Measurements from ENCODE around the gene GPR45. TPM values are rescaled to one million over a fixed set of nuclear protein-coding genes. Genes with fewer than 3 reads are reported as not detected.
A peak's percentile ranks its signal among the peaks of the same experiment; 100 is the strongest.

The GPR45 gene
- total RNA-seq, 4 donors from 2014 or later = not detected

DNA sequence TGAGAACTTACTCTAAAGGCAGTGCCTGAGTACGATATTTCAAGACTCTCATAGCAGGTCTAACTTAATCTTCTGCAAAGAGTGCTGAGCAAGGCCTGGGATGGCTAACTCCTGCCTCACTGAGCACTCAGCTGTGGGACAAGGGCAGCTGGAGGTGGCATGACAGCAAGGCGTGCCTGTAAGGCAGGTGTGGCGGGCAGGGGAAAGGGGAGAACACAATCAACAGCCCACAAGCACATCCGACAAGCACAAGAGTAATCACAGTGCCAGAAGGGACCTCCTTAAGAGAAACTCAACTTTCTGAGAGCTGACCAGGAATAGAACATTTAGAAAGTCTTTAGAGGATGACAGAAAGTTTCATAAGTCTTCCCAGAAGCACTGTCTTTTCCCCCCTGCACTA is 42.0 kb downstream of the GPR45 start:
- DNase-seq (ENCODE audit: low spot score in 2 of 2) = no peak
- TF ChIP-seq EP300 (IDR thresholded peaks at IDR 0.05) (no peak), POLR2A (IDR thresholded peaks at IDR 0.05) (no peak)
- TF ChIP-seq, protein P1, sequence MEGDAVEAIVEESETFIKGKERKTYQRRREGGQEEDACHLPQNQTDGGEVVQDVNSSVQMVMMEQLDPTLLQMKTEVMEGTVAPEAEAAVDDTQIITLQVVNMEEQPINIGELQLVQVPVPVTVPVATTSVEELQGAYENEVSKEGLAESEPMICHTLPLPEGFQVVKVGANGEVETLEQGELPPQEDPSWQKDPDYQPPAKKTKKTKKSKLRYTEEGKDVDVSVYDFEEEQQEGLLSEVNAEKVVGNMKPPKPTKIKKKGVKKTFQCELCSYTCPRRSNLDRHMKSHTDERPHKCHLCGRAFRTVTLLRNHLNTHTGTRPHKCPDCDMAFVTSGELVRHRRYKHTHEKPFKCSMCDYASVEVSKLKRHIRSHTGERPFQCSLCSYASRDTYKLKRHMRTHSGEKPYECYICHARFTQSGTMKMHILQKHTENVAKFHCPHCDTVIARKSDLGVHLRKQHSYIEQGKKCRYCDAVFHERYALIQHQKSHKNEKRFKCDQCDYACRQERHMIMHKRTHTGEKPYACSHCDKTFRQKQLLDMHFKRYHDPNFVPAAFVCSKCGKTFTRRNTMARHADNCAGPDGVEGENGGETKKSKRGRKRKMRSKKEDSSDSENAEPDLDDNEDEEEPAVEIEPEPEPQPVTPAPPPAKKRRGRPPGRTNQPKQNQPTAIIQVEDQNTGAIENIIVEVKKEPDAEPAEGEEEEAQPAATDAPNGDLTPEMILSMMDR (IDR thresholded peaks at IDR 0.05) = no peak
- Histone ChIP-seq H3K4me3 (no peak overlapping the region), H3K27ac (no peak overlapping the region), H3K9me3 (no peaks in the 10 kb centered on the region), H3K4me1 (no peaks in the 10 kb centered on the region), H3K27me3 (no peaks in the 10 kb centered on the region), H3K36me3 (peaks cover 0 to 99% (median 11%) of the 10 kb centered on the region in 3 donors)
- WGBS, 2 donors = 87 to 94% methylated on average over 4 of the region's 4 CpGs

DNA sequence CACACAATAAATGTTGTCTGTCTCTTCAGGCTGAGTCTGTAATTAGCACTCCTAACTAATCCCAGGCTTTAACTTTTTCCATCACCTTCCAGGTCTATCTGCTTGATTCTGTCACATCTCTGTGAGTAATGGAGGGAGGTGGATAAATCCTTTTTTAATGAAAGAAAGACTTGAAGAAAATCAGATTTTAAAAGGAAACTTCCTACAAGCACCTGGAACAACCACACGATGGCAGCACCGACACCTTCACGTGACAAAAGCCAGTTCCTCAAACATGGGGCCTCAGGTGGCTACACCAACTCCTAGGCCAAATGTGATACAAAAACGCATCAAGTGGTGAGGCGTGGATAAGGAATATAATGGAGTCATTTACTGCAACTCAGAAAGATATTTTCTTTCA is 46.1 kb downstream of the GPR45 start:
- no peak for DNase-seq (ENCODE audit: low spot score in 2 of 2)
- no peak for TF ChIP-seq EP300 (IDR thresholded peaks at IDR 0.05)
- TF ChIP-seq, protein P1 (IDR thresholded peaks at IDR 0.05) = peak in 2 of 5 experiments; percentile 23 to 27
- H3K27me3 ChIP-seq = no peaks in the 10 kb centered on the region
- WGBS, 2 donors = 57 to 63% methylated on average over 5 of the region's 5 CpGs
- H3K9me3 ChIP-seq = no peaks in the 10 kb centered on the region
- H3K4me1 ChIP-seq = no peaks in the 10 kb centered on the region
- H3K27ac ChIP-seq = no peak overlapping the region
- no peak overlapping the region for H3K4me3 ChIP-seq
- peaks cover 0 to 90% (median 8%) of the 10 kb centered on the region in 3 donors for H3K36me3 ChIP-seq

DNA sequence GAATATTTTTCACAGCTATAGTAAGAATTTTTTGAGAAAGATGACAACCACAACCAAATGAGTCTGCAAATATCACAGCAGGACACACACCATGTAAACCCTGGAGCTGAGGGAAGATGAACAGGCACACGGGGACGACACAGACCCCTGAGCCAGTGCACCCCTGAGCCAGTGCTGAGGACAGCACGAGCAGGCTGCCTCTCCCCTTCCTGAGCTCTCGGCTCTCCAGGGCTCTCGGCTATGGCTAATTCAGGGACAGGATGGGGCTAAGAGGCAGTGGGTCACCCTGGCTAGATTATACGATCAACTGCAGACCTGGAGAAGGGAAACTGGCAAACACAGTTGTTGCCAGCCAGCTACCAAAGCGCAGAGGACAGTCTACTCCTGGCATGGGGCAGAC is 46.6 kb downstream of the GPR45 start:
- WGBS, 2 donors = 89 to 100% methylated on average over 5 to 7 of the region's 7 CpGs
- TF ChIP-seq EP300 (IDR thresholded peaks at IDR 0.05) (no peak), POLR2A (IDR thresholded peaks at IDR 0.05) (no peak)
- TF ChIP-seq, protein P1 (IDR thresholded peaks at IDR 0.05) = no peak
- peaks cover 0 to 86% (median 8%) of the 10 kb centered on the region in 3 donors for H3K36me3 ChIP-seq

DNA sequence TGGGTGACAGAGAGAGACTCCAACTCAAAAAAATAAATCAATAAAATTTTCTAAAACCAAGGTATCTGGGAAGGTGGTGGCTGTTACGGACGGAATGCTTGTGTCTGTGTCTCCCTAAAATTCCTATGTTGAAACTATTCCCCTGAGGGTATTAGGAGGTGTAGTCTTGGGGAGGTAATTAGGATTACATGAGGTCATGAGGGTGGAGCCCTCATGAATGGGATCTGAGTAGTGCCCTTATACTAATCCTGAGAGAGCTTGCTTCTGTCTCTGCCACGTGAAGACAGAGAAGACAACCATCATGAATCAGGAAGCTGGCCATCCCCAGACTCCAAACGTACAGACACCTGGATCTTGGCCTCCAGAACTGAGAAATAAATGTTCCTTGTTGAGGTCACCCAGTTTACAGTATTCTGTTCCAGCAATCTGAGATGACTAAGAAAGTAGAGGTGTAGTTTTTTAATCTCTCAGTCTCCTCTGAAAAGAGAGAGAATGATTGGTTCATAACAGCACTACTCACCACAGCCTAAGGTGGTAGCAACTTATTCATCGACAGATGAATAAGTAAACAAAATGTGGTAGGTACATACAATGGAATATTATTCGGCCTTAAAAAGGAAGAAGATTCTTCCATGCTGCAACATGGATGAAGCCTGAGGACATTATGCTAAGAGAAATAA is 49.6 kb downstream of the GPR45 start:
- 94 to 96% methylated on average over 6 of the region's 6 CpGs for WGBS, 2 donors
- Histone ChIP-seq H3K4me1 (peaks cover 0 to 12% (median 2%) of the 10 kb centered on the region in 4 donors), H3K9me3 (no peaks in the 10 kb centered on the region), H3K36me3 (peaks cover 0 to 80% (median 8%) of the 10 kb centered on the region in 3 donors), H3K27ac (no peak overlapping the region), H3K4me3 (no peak overlapping the region), H3K27me3 (no peaks in the 10 kb centered on the region)
- DNase-seq (ENCODE audit: low spot score in 2 of 2) = no peak
- TF ChIP-seq POLR2A (IDR thresholded peaks at IDR 0.05) (no peak), EP300 (IDR thresholded peaks at IDR 0.05) (no peak)
- TF ChIP-seq, protein P1 (IDR thresholded peaks at IDR 0.05) = no peak

More for the DNA sequence above, 46.6 kb downstream of the GPR45 start:
- Histone ChIP-seq H3K4me1 (no peaks in the 10 kb centered on the region), H3K27me3 (no peaks in the 10 kb centered on the region), H3K4me3 (no peak overlapping the region), H3K9me3 (no peaks in the 10 kb centered on the region), H3K27ac (no peak overlapping the region)
- no peak for DNase-seq (ENCODE audit: low spot score in 2 of 2)

DNA sequence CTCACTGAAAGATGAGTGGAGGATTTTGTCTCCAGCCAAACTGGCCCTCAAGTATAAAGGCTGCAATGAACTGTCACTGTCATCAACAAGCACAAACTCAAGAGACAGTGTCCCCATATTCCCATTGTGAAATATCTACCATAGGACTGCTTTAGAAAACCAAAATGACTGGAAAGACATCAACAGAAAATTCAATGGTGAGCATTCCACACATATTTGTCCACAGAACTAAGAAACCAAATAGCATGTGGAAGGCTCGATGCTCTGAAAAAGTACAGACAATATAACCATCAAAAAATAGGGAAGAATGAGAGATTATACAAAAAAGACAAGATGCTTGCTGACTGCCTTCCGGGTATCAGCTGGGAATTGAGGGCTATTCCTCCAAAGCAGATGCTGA is 50.4 kb downstream of the GPR45 start:
- whole genome bisulfite sequencing, 2 donors = 55 to 69% methylated on average over 2 of the region's 2 CpGs
- Histone ChIP-seq H3K27ac (no peak overlapping the region), H3K27me3 (no peaks in the 10 kb centered on the region), H3K36me3 (peaks cover 0 to 76% (median 10%) of the 10 kb centered on the region in 3 donors), H3K4me1 (peaks cover 0 to 12% (median 2%) of the 10 kb centered on the region in 4 donors), H3K4me3 (no peak overlapping the region), H3K9me3 (no peaks in the 10 kb centered on the region)
- TF ChIP-seq POLR2A (IDR thresholded peaks at IDR 0.05) (no peak), EP300 (IDR thresholded peaks at IDR 0.05) (no peak)
- TF ChIP-seq, protein P1 (IDR thresholded peaks at IDR 0.05) = no peak
- DNase-seq (ENCODE audit: low spot score in 2 of 2) = no peak

Data from tibial nerve (tissue), 4 donors.